Right lobe of liver (tissue), 6 donors: ENCODE measurements around the gene EEF2. TPM values are rescaled to one million over a fixed set of nuclear protein-coding genes. Genes with fewer than 3 reads are reported as not detected.
"Not testable (repeated sequence)": the region's sequence is repeated elsewhere in the genome, so short reads cannot be mapped to it uniquely, and the experiment has no call there.

Experiments used
- ATAC-seq, 4 donors: fragments of 200-7000 bp; cut with Tn5 transposase; one replicate each; pipeline ENCODE4 v1.9.1; 2020; ENCODE audit warnings: mild to moderate bottlenecking in 4 of 4, moderate library complexity in 4 of 4
- DNase-seq, 3 donors: peaks; one replicate each; pipeline ENCODE4 v3.0.0-alpha.2; 2020
- H3K27ac ChIP-seq, 3 donors: fragments of 200-600 bp; one replicate each; pipeline ENCODE4 v1.8.0; 2022
- H3K27me3 ChIP-seq, 2 donors: fragments of 200-600 bp; one replicate each; pipeline ENCODE4 v1.8.0; 2022
- H3K36me3 ChIP-seq, 4 donors: fragments of 200-600 bp; sonication (generic) in 1 of 4; one replicate each; pipeline versions ENCODE4 v1.5.1 to v1.8.0; 2017 to 2022; ENCODE audit warnings: control low read depth in 1 of 4
- H3K4me1 ChIP-seq, 4 donors: fragments of 200-600 bp; sonication (generic) in 1 of 4; one replicate each; pipeline versions ENCODE4 v1.5.1 to v1.8.0; 2017 to 2022; ENCODE audit warnings: control low read depth in 1 of 4
- H3K4me3 ChIP-seq, 3 donors: fragments of 200-600 bp; one replicate each; pipeline ENCODE4 v1.8.0; 2022
- H3K9me3 ChIP-seq, 4 donors: fragments of 200-600 bp; sonication (generic) in 1 of 4; one replicate each; pipeline versions ENCODE4 v1.5.1 to v1.8.0; 2017 to 2022; ENCODE audit warnings: control low read depth in 1 of 4
- CTCF ChIP-seq, 4 donors: fragments of 200-600 bp in 3 of 4; fragments of 450-650 bp in 1 of 4; IDR thresholded peaks; one replicate each; pipeline versions ENCODE4 v1.5.1 to v1.8.0; 2016 to 2022; ENCODE audit warnings: antibody characterized with exemption in 4 of 4, mild to moderate bottlenecking in 2 of 4
- POLR2A ChIP-seq: fragments of 450-650 bp; IDR thresholded peaks from one replicate; pipeline ENCODE4 v1.6.1; 2017; ENCODE audit warnings: antibody characterized with exemption, mild to moderate bottlenecking
- WGBS: methylation state at CpG from one replicate; pipeline ENCODE4 v1.1.6; 2018; ENCODE audit warnings: low coverage, low lambda C conversion rate; ENCODE audit not compliant: insufficient coverage; ENCODE audit errors: missing lambda C conversion rate; 5-methylcytosine and 5-hydroxymethylcytosine counted together
- intact Hi-C, 2 donors: fragments of 100-400 bp; cut with DNase I; formaldehyde crosslinking; loops; one replicate each; pipeline versions ENCODE4 v1.11.2 to v1.14.1; 2022
- total RNA-seq, 6 experiments: library from RNA; depleted of rRNA in 2 of 6; stranded (reverse); fragments of >200 nt in 2 of 6; fragmentation: NEBNext Ultra II Directional in 3 of 6; extraction: Animal tissue kit (Norgen Biotek cat#: 25700) in 3 of 6; gene quantifications; one replicate each; pipeline versions ENCODE4 v1.1.0 to v1.2.4, GENCODE V29; 2016 to 2023
- donor health status: DM: no; HTN: yes; CAD: no.
- donor health status: DM: no; HTN: no; CAD: no.
- donor health status: DM: no; HTN: no; CAD: no.
- donor health status: DM: no; HTN: yes; CAD: no.
- donor health status: DM: no; HTN: yes; CAD: no.

Gene EEF2
- total RNA-seq, 6 experiments from 2014 or later: 933 to 1,231 (median 1,031) TPM

- intact Hi-C loops: loop anchor here in 1 of 2 donors (10.0 kb wide), 1 partner anchor 52 kb away; the partner anchor contains the start of gene ZBTB7A
- 90% methylated on average over 2 of the region's 33 CpGs for WGBS
- DNase-seq: no peak
- TF ChIP-seq POLR2A: no peak
- no peak for TF ChIP-seq CTCF (IDR thresholded peaks at IDR 0.05)
- no peaks in the 10 kb centered on the region for H3K9me3 ChIP-seq
- H3K36me3 ChIP-seq: peaks cover 0 to 12% (median 8%) of the 10 kb centered on the region in 4 donors
- peaks cover 0 to 58% (median 8%) of the 10 kb centered on the region in 4 donors for H3K4me1 ChIP-seq
- no peak overlapping the region for H3K4me3 ChIP-seq
- H3K27me3 ChIP-seq: no peaks in the 10 kb centered on the region
- no peak for ATAC-seq
- H3K27ac ChIP-seq: peak overlapping the region; percentile 63 to 69 (median 68)
These were observed 27.8 kb upstream of the EEF2 start for GRCh38 chr19:4012975-4013634.

GRCh38 chr19:4012092-4012974 is 27.1 kb upstream of the EEF2 start:
- no peak overlapping the region for H3K4me3 ChIP-seq
- peaks cover 0 to 58% (median 8%) of the 10 kb centered on the region in 4 donors for H3K4me1 ChIP-seq
- 47% methylated on average over 10 of the region's 27 CpGs for WGBS
- H3K9me3 ChIP-seq: no peaks in the 10 kb centered on the region
- ATAC-seq: peak; percentile 53 to 79 (median 56)
- H3K27ac ChIP-seq: peak overlapping the region; percentile 63 to 69 (median 68)
- TF ChIP-seq POLR2A: no peak
- TF ChIP-seq CTCF (IDR thresholded peaks at IDR 0.05): no peak
- H3K27me3 ChIP-seq: no peaks in the 10 kb centered on the region
- H3K36me3 ChIP-seq: peaks cover 0 to 12% (median 8%) of the 10 kb centered on the region in 4 donors
- DNase-seq: peak; percentile 74 to 78 (median 76)
- intact Hi-C loops: loop anchor here in 1 of 2 donors (10.0 kb wide), 1 partner anchor 52 kb away; the partner anchor contains the start of gene ZBTB7A

- intact Hi-C loops: loop anchor here in 1 of 2 donors (10.0 kb wide), 1 partner anchor 53 kb away; the partner anchor contains the start of gene ZBTB7A
- H3K27ac ChIP-seq, H3K4me3 ChIP-seq, DNase-seq, ATAC-seq, H3K9me3 ChIP-seq, H3K27me3 ChIP-seq: not testable (repeated sequence)
- Histone ChIP-seq H3K36me3 (peaks cover 0 to 12% (median 8%) of the 10 kb centered on the region in 4 donors), H3K4me1 (peaks cover 0 to 58% (median 8%) of the 10 kb centered on the region in 4 donors)
- 55% methylated on average over 6 of the region's 6 CpGs for WGBS
These were observed 26.2 kb upstream of the EEF2 start for GRCh38 chr19:4011430-4011829.

GRCh38 chr19:4010808-4011110 is 25.5 kb upstream of the EEF2 start:
- no CpG with 5 or more reads among the region's 14 CpGs for WGBS
- H3K36me3 ChIP-seq: peaks cover 0 to 12% (median 8%) of the 10 kb centered on the region in 4 donors
- H3K4me1 ChIP-seq: peaks cover 0 to 51% (median 8%) of the 10 kb centered on the region in 4 donors
- intact Hi-C loops: loop anchor here in 1 of 2 donors (10.0 kb wide), 1 partner anchor 54 kb away; the partner anchor contains the start of gene ZBTB7A
- ATAC-seq (no peak), DNase-seq (no peak)
- no peaks in the 10 kb centered on the region for H3K27me3 ChIP-seq
- TF ChIP-seq POLR2A (no peak), CTCF (IDR thresholded peaks at IDR 0.05) (no peak)
- no peaks in the 10 kb centered on the region for H3K9me3 ChIP-seq
- no peak overlapping the region for H3K4me3 ChIP-seq
- no peak overlapping the region for H3K27ac ChIP-seq
